IPS-20b (cell line): Measurements from ENCODE around the gene TRAK2.
"Not testable (repeated sequence)": the region's sequence is repeated elsewhere in the genome, so short reads cannot be mapped to it uniquely, and the experiment has no call there.

Experiments used
- H3K27ac ChIP-seq: one replicate; pipeline ENCODE4 v1.5.1; 2013; ENCODE audit warnings: low read length
- H3K27me3 ChIP-seq: 2 replicates; pipeline ENCODE4 v1.6.1; 2013; ENCODE audit warnings: mild to moderate bottlenecking, low read length, inconsistent platforms; ENCODE audit not compliant: insufficient read depth
- H3K36me3 ChIP-seq: 2 replicates; pipeline ENCODE4 v1.6.1; 2013; ENCODE audit warnings: low read depth, mild to moderate bottlenecking, inconsistent platforms, low read length, moderate library complexity; ENCODE audit not compliant: insufficient read depth
- H3K4me1 ChIP-seq: 2 replicates; pipeline ENCODE4 v1.6.1; 2013; ENCODE audit warnings: mild to moderate bottlenecking, control low read depth, inconsistent platforms, low read length, moderate library complexity; ENCODE audit not compliant: insufficient read depth
- H3K4me3 ChIP-seq: 2 replicates; pipeline ENCODE4 v1.5.1; 2013; ENCODE audit warnings: mild to moderate bottlenecking, low read length, inconsistent platforms
- H3K9ac ChIP-seq: 2 replicates; pipeline ENCODE4 v1.6.1; 2013; ENCODE audit warnings: low read depth, mild to moderate bottlenecking, inconsistent platforms, low read length, moderate library complexity
- H3K9me3 ChIP-seq: 2 replicates; pipeline ENCODE4 v1.6.1; 2013; ENCODE audit warnings: mild to moderate bottlenecking, low read depth, low read length, inconsistent platforms; ENCODE audit not compliant: insufficient read depth

The TRAK2 gene

GRCh38 chr2:201448061-201448460, 3.2 kb downstream of the TRAK2 start:
- Histone ChIP-seq H3K4me1 (no peaks in the 10 kb centered on the region), H3K9ac (no peak overlapping the region), H3K36me3 (no peaks in the 10 kb centered on the region), H3K27me3 (peaks cover 4% of the 10 kb centered on the region; the same call in 1 of the 2 replicates), H3K27ac (no peak overlapping the region), H3K4me3 (no peak overlapping the region), H3K9me3 (no peaks in the 10 kb centered on the region)

GRCh38 chr2:201447086-201447485, 4.2 kb downstream of the TRAK2 start:
- H3K4me1 ChIP-seq: no peaks in the 10 kb centered on the region
- no peak overlapping the region for H3K27ac ChIP-seq
- H3K27me3 ChIP-seq: no peaks in the 10 kb centered on the region
- no peaks in the 10 kb centered on the region for H3K9me3 ChIP-seq
- no peaks in the 10 kb centered on the region for H3K36me3 ChIP-seq
- no peak overlapping the region for H3K4me3 ChIP-seq
- H3K9ac ChIP-seq: no peak overlapping the region

GRCh38 chr2:201444746-201445465, 6.4 kb downstream of the TRAK2 start:
- Histone ChIP-seq H3K4me3 (no peak overlapping the region), H3K27ac (no peak overlapping the region), H3K4me1 (no peaks in the 10 kb centered on the region), H3K9ac (no peak overlapping the region), H3K27me3 (no peaks in the 10 kb centered on the region), H3K36me3 (no peaks in the 10 kb centered on the region), H3K9me3 (no peaks in the 10 kb centered on the region)

- Histone ChIP-seq H3K27ac (no peak overlapping the region), H3K27me3 (no peaks in the 10 kb centered on the region), H3K4me3 (no peak overlapping the region), H3K9me3 (no peaks in the 10 kb centered on the region), H3K9ac (no peak overlapping the region), H3K4me1 (no peaks in the 10 kb centered on the region), H3K36me3 (no peaks in the 10 kb centered on the region)
Measured at GRCh38 chr2:201441409-201441808, 9.8 kb downstream of the TRAK2 start.

- H3K9ac ChIP-seq: no peak overlapping the region
- H3K27ac ChIP-seq: no peak overlapping the region
- no peaks in the 10 kb centered on the region for H3K4me1 ChIP-seq
- no peaks in the 10 kb centered on the region for H3K36me3 ChIP-seq
- no peaks in the 10 kb centered on the region for H3K9me3 ChIP-seq
- no peak overlapping the region for H3K4me3 ChIP-seq
- H3K27me3 ChIP-seq: no peaks in the 10 kb centered on the region
Measured at GRCh38 chr2:201440182-201440581, 11.1 kb downstream of the TRAK2 start.

GRCh38 chr2:201439336-201439922, 11.8 kb downstream of the TRAK2 start:
- not testable (repeated sequence) for H3K27ac ChIP-seq

GRCh38 chr2:201436141-201436540, 15.1 kb downstream of the TRAK2 start:
- H3K27ac ChIP-seq: no peak overlapping the region
- no peaks in the 10 kb centered on the region for H3K27me3 ChIP-seq
- H3K4me1 ChIP-seq: no peaks in the 10 kb centered on the region; the same call in 1 of the 2 replicates
- H3K4me3 ChIP-seq: no peak overlapping the region
- H3K9ac ChIP-seq: no peak overlapping the region
- peaks cover 6% of the 10 kb centered on the region for H3K9me3 ChIP-seq
- peaks cover 5% of the 10 kb centered on the region; the same call in 1 of the 2 replicates for H3K36me3 ChIP-seq

More at GRCh38 chr2:201439336-201439922, 11.8 kb downstream of the TRAK2 start:
- H3K9ac ChIP-seq, H3K9me3 ChIP-seq, H3K27me3 ChIP-seq, H3K36me3 ChIP-seq, H3K4me1 ChIP-seq, H3K4me3 ChIP-seq: not testable (repeated sequence)

GRCh38 chr2:201433394-201433995, 17.8 kb downstream of the TRAK2 start:
- H3K9ac ChIP-seq: no peak overlapping the region
- H3K27ac ChIP-seq: no peak overlapping the region
- H3K36me3 ChIP-seq: peaks cover 7% of the 10 kb centered on the region; the same call in 1 of the 2 replicates
- H3K9me3 ChIP-seq: peaks cover 19% of the 10 kb centered on the region
- no peaks in the 10 kb centered on the region; the same call in 1 of the 2 replicates for H3K4me1 ChIP-seq
- no peak overlapping the region for H3K4me3 ChIP-seq
- no peaks in the 10 kb centered on the region for H3K27me3 ChIP-seq

- H3K36me3 ChIP-seq: peaks cover 7% of the 10 kb centered on the region; the same call in 1 of the 2 replicates
- H3K9ac ChIP-seq: no peak overlapping the region
- H3K4me1 ChIP-seq: no peaks in the 10 kb centered on the region; the same call in 1 of the 2 replicates
- no peak overlapping the region for H3K4me3 ChIP-seq
- no peak overlapping the region for H3K27ac ChIP-seq
- no peaks in the 10 kb centered on the region for H3K27me3 ChIP-seq
- H3K9me3 ChIP-seq: peaks cover 19% of the 10 kb centered on the region
Measured at GRCh38 chr2:201432621-201433393, 18.5 kb downstream of the TRAK2 start.

GRCh38 chr2:201432038-201432620, 19.1 kb downstream of the TRAK2 start:
- H3K9ac ChIP-seq: no peak overlapping the region
- no peak overlapping the region for H3K27ac ChIP-seq

GRCh38 chr2:201430839-201431238, 20.4 kb downstream of the TRAK2 start:
- Histone ChIP-seq H3K27me3 (no peaks in the 10 kb centered on the region), H3K9ac (no peak overlapping the region), H3K4me3 (no peak overlapping the region), H3K9me3 (peaks cover 19% of the 10 kb centered on the region), H3K36me3 (peaks cover 7% of the 10 kb centered on the region; the same call in 1 of the 2 replicates), H3K4me1 (no peaks in the 10 kb centered on the region; the same call in 1 of the 2 replicates), H3K27ac (no peak overlapping the region)

More at GRCh38 chr2:201432038-201432620, 19.1 kb downstream of the TRAK2 start:
- Histone ChIP-seq H3K4me1 (no peaks in the 10 kb centered on the region; the same call in 1 of the 2 replicates), H3K9me3 (peaks cover 19% of the 10 kb centered on the region), H3K36me3 (peaks cover 7% of the 10 kb centered on the region; the same call in 1 of the 2 replicates), H3K27me3 (no peaks in the 10 kb centered on the region), H3K4me3 (no peak overlapping the region)
